Naive thymus-derived CD4-positive, alpha-beta T cell (primary cell): Measurements from ENCODE around the gene ABCF1. TPM values are rescaled to one million over a fixed set of nuclear protein-coding genes. Genes with fewer than 3 reads are reported as not detected.
"Not testable (repeated sequence)": the region's sequence is repeated elsewhere in the genome, so short reads cannot be mapped to it uniquely, and the experiment has no call there.

Source experiments
- ATAC-seq: fragments of 150-1000 bp; cut with Tn5 transposase; 2 replicates; pipeline ENCODE4 v1.10.0; 2021; ENCODE audit warnings: mild to moderate bottlenecking, moderate library complexity
- CTCF ChIA-PET: fragments of 350-600 bp; sonication (Branson Sonifier 250); formaldehyde crosslinking; loops from one replicate; lab custom pipeline; 2021; ENCODE audit warnings: antibody characterized with exemption; lab: Charles Lee
- POLR2A ChIA-PET: fragments of 350-600 bp; sonication (Branson Sonifier 250); formaldehyde crosslinking; loops from one replicate; lab custom pipeline; 2021; ENCODE audit warnings: antibody characterized with exemption, inconsistent platforms; lab: Charles Lee
- DNase-seq, 9 donors: peaks; one replicate each; pipeline versions ENCODE4 v3.0.0 to v3.0.0-alpha.2; 2020 to 2022; ENCODE audit warnings: mixed read lengths in 1 of 9
- H3K27ac ChIP-seq: one replicate; pipeline ENCODE4 v1.7.0; 2013; ENCODE audit warnings: mild to moderate bottlenecking, low read depth, low read length, moderate library complexity
- H3K27me3 ChIP-seq, 2 donors: one replicate each; pipeline ENCODE4 v1.7.0; 2013; ENCODE audit warnings: low read length in 2 of 2, mild to moderate bottlenecking in 2 of 2, moderate library complexity in 2 of 2; ENCODE audit not compliant: control insufficient read depth in 2 of 2, insufficient read depth in 2 of 2
- H3K36me3 ChIP-seq, 3 experiments: 1 replicate in 2 of 3; 2 replicates in 1 of 3; pipeline ENCODE4 v1.7.0; 2013; ENCODE audit warnings: low read length in 3 of 3, mild to moderate bottlenecking in 3 of 3, moderate library complexity in 1 of 3; ENCODE audit not compliant: insufficient read depth in 3 of 3, control insufficient read depth in 2 of 3
- H3K4me1 ChIP-seq, 2 donors: one replicate each; pipeline ENCODE4 v1.7.0; 2013; ENCODE audit warnings: low read length in 2 of 2, mild to moderate bottlenecking in 2 of 2, moderate library complexity in 1 of 2; ENCODE audit not compliant: control insufficient read depth in 2 of 2, insufficient read depth in 2 of 2
- H3K4me3 ChIP-seq: 2 replicates; pipeline ENCODE4 v1.7.0; 2013; ENCODE audit warnings: mild to moderate bottlenecking, low read length
- H3K9me3 ChIP-seq, 3 experiments: 1 replicate in 2 of 3; 2 replicates in 1 of 3; pipeline ENCODE4 v1.7.0; 2013; ENCODE audit warnings: low read length in 3 of 3; ENCODE audit not compliant: control insufficient read depth in 2 of 3
- H3K27ac Mint-ChIP-seq, 9 donors: one replicate each; pipeline ENCODE4 v1.8.0; 2020 to 2022; ENCODE audit warnings: mixed read lengths in 9 of 9, mild to moderate bottlenecking in 8 of 9, moderate library complexity in 5 of 9, inconsistent platforms in 2 of 9
- H3K27me3 Mint-ChIP-seq, 5 donors: one replicate each; pipeline ENCODE4 v1.8.0; 2021 to 2022; ENCODE audit warnings: mixed read lengths in 5 of 5, mild to moderate bottlenecking in 1 of 5
- H3K36me3 Mint-ChIP-seq, 5 donors: one replicate each; pipeline ENCODE4 v1.8.0; 2020 to 2022; ENCODE audit warnings: mixed read lengths in 5 of 5, mild to moderate bottlenecking in 3 of 5, inconsistent platforms in 1 of 5
- H3K4me1 Mint-ChIP-seq, 7 donors: one replicate each; pipeline ENCODE4 v1.8.0; 2020 to 2022; ENCODE audit warnings: mixed read lengths in 7 of 7, mild to moderate bottlenecking in 3 of 7, inconsistent platforms in 1 of 7
- H3K4me3 Mint-ChIP-seq, 10 donors: one replicate each; pipeline ENCODE4 v1.8.0; 2020 to 2022; ENCODE audit warnings: mild to moderate bottlenecking in 10 of 10, mixed read lengths in 10 of 10, moderate library complexity in 6 of 10, inconsistent platforms in 2 of 10
- H3K9me3 Mint-ChIP-seq, 11 donors: one replicate each; pipeline ENCODE4 v1.8.0; 2020 to 2022; ENCODE audit warnings: mixed read lengths in 11 of 11, mild to moderate bottlenecking in 4 of 11, inconsistent platforms in 1 of 11, moderate library complexity in 1 of 11
- intact Hi-C, 2 donors: fragments of 100-400 bp; cut with micrococcal nuclease; formaldehyde crosslinking; loops; one replicate each; pipeline ENCODE4 v1.15.1; 2023
- polyA plus RNA-seq, 2 donors: library from polyadenylated mRNA; unstranded; fragments of 300-500 nt; fragmentation: Illumina TruSeq; gene quantifications; one replicate each; pipeline ENCODE4 v1.2.3, GENCODE V29; 2021
- total RNA-seq, 6 experiments: library from RNA in 5 of 6; stranded (reverse) in 5 of 6; gene quantifications; 1 replicate in 5 of 6; 2 replicates in 1 of 6; pipeline ENCODE4 v1.2.3 and lab custom pipeline; 2021 to 2026

ABCF1 gene
- total RNA-seq (100 to 1,000 TPM in 1 of 5 experiments, 10 to 100 TPM in 4; 65.1 to 116 (median 86.6) TPM), polyA plus RNA-seq (10 to 100 TPM; 25.2 to 45.5 TPM), total RNA-seq (lab: John Stamatoyannopoulos, UW) (270 reads per million, percentile 95 among the genes with 10 or more reads in this experiment)

DNA sequence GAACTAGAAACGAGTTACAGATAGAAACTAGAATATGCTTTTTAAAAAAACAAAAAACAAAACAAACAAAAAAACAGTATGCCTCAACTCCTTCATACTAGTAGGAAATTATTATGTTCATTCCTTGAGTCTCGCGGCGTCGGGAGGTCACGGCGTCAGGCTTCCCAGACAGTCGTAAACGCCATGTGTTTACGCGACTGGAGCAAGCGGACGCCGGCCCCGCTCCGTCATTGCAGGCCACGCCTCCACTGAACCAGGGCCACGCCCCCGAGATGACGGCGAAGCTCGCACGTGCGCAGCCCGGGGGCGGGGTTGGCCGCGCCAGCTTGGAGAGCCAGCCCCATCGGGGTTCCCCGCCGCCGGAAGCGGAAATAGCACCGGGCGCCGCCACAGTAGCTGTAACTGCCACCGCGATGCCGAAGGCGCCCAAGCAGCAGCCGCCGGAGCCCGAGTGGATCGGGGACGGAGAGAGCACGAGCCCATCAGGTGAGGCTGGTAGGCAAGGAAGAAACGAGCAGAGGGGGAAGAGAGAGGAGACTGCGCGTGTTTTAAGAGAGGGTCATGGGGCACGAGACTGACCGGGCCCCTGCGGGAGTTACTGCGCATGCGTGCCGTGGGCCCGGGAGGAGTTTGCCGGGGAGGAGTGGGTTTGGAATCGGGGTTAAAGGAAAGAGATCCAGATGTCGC is at the start of gene ABCF1:
ABCF1 (plus strand) TSS at position 368 of the 687 bp plus-strand sequence; CDS start at position 414, 46 bp downstream.
- H3K27me3 Mint-ChIP-seq: peaks cover 0 to 4% (median 0%) of the 10 kb centered on the region in 5 donors
- ChIA-PET POLR2A (interaction anchor here (0.6 to 3.7 kb wide), 26 partner anchors 11 to 249 kb away, joined by 3 to 61 read pairs (median 4); partner anchors contain the start of genes GNL1, MRPS18B, PPP1R10 and PRR3), CTCF (interaction anchor here (0.6 to 2.3 kb wide), 9 partner anchors 13 to 152 kb away, joined by 3 to 11 read pairs (median 3); no protein-coding TSS in a partner anchor)
- Histone ChIP-seq H3K9me3 (no peaks in the 10 kb centered on the region), H3K27ac (peak within 1 kb of the TSS; percentile 98), H3K36me3 (peaks cover 0 to 5% (median 0%) of the 10 kb centered on the region in 3 experiments), H3K27me3 (no peaks in the 10 kb centered on the region), H3K4me3 (peak within 1 kb of the TSS; percentile 94), H3K4me1 (peaks cover 33 to 38% of the 10 kb centered on the region in 2 donors)
- H3K9me3 Mint-ChIP-seq: peaks cover 0 to 5% (median 0%) of the 10 kb centered on the region in 11 donors
- peak within 1 kb of the TSS; percentile 96 to 100 (median 99) for H3K27ac Mint-ChIP-seq
- ATAC-seq (peak; percentile 99), DNase-seq (peak; percentile 98 to 100 (median 99))
- peaks cover 55 to 79% (median 64%) of the 10 kb centered on the region in 7 donors for H3K4me1 Mint-ChIP-seq
- peaks cover 0 to 11% (median 0%) of the 10 kb centered on the region in 5 donors for H3K36me3 Mint-ChIP-seq
- peak within 1 kb of the TSS; percentile 94 to 100 (median 98) for H3K4me3 Mint-ChIP-seq
- intact Hi-C loops: loop anchor here (1.0 to 10.0 kb wide), 11 partner anchors 15 to 505 kb away; partner anchors contain the start of genes C6orf136 (in 2 of the 2), GNL1 (in 2 of the 2), MRPS18B (in 2 of the 2) and PPP1R10 (in 2 of the 2)

- Mint-ChIP-seq H3K4me3 (peak overlapping the region in 3 of 10 donors; percentile 2 to 31 (median 25)), H3K4me1 (peaks cover 18 to 57% (median 46%) of the 10 kb centered on the region in 7 donors), H3K9me3 (peaks cover 7 to 72% (median 45%) of the 10 kb centered on the region in 11 donors), H3K27ac (peak overlapping the region in 4 of 9 donors; percentile 34 to 76 (median 66)), H3K36me3 (peaks cover 12 to 45% (median 27%) of the 10 kb centered on the region in 5 donors)
- POLR2A ChIA-PET: interaction anchor here (1.0 to 2.6 kb wide), 7 partner anchors 8 to 36 kb away, joined by 3 to 38 read pairs (median 4); no protein-coding TSS in a partner anchor
- H3K27me3 Mint-ChIP-seq, DNase-seq, H3K27ac ChIP-seq, H3K27me3 ChIP-seq, H3K36me3 ChIP-seq, H3K4me3 ChIP-seq, ATAC-seq, intact Hi-C loops: not testable (repeated sequence)
- H3K4me1 ChIP-seq: peaks cover 0 to 30% of the 10 kb centered on the region in 2 donors
- H3K9me3 ChIP-seq: peaks cover 0 to 10% (median 0%) of the 10 kb centered on the region in 3 experiments
- CTCF ChIA-PET: interaction anchor here (0.9 to 1.7 kb wide), 4 partner anchors 10 to 40 kb away, joined by 3 to 6 read pairs (median 3); no protein-coding TSS in a partner anchor
Observed at GRCh38 chr6:30521952-30522351, 49.3 kb upstream of the ABCF1 start.

DNA sequence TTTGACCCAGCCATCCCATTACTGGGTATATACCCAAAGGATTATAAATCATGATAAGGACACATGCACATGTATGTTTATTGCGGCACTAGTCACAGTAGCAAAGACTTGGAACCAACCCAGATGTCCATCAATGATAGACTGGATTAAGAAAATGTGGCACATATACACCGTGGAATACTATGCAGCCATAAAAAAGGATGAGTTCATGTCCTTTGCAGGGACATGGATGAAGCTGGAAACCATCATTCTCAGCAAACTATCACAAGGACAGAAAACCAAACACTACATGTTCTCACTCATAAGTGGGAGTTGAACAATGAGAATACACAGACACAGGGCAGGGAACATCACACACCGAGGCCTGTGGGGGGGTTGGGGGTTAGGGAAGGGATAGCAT is 44.8 kb upstream of the ABCF1 start:
- peaks cover 7 to 44% (median 22%) of the 10 kb centered on the region in 11 donors for H3K9me3 Mint-ChIP-seq
- H3K4me3 Mint-ChIP-seq, H3K9me3 ChIP-seq, H3K27ac ChIP-seq, DNase-seq, H3K27me3 ChIP-seq, intact Hi-C loops, H3K27ac Mint-ChIP-seq, H3K4me3 ChIP-seq, H3K36me3 ChIP-seq, ATAC-seq, H3K27me3 Mint-ChIP-seq: not testable (repeated sequence)
- POLR2A ChIA-PET: interaction anchor here (0.9 to 2.1 kb wide), 6 partner anchors 16 to 34 kb away, joined by 3 to 14 read pairs (median 5); no protein-coding TSS in a partner anchor
- H3K4me1 ChIP-seq: peaks cover 15 to 16% of the 10 kb centered on the region in 2 donors
- CTCF ChIA-PET: interaction anchor here (1.3 to 4.4 kb wide), 2 partner anchors 15 to 43 kb away, joined by 4 to 30 read pairs; no protein-coding TSS in a partner anchor
- peaks cover 12 to 36% (median 16%) of the 10 kb centered on the region in 5 donors for H3K36me3 Mint-ChIP-seq
- peaks cover 18 to 53% (median 47%) of the 10 kb centered on the region in 7 donors for H3K4me1 Mint-ChIP-seq

DNA sequence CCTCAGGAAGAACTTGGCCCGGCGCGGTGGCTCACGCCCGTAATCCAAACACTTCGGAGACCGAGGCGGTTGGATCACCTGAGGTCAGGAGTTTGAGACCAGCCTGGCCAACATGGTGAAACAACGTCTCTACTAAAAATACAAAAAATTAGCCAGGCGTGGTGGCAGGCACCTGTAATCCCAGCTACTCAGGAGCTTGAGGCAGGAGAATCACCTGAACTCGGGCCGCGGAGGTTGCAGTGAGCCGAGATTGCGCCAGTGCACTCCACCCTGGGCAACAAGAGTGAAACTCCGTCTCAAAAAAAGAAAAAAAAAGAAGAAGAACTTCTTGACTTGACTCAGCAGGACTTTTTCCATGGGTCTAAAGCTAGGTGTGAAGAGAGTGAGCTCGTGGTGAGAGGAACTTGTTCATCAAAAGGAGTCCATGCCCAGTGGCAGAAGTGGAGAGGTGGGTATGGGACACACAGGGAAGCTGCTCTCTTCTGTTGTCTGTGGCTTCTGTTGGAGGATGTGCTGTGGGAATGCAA is 41.8 kb upstream of the ABCF1 start:
- H3K27me3 ChIP-seq, intact Hi-C loops, H3K27ac ChIP-seq, H3K27me3 Mint-ChIP-seq, H3K4me3 ChIP-seq, H3K36me3 ChIP-seq, H3K9me3 ChIP-seq: not testable (repeated sequence)
- peaks cover 0 to 18% (median 7%) of the 10 kb centered on the region in 11 donors for H3K9me3 Mint-ChIP-seq
- peak overlapping the region in 9 of 10 donors; percentile 21 to 65 (median 52) for H3K4me3 Mint-ChIP-seq
- peaks cover 16 to 59% (median 41%) of the 10 kb centered on the region in 7 donors for H3K4me1 Mint-ChIP-seq
- ATAC-seq (peak; percentile 26), DNase-seq (peak in 1 of 9 donors; percentile 55)
- H3K4me1 ChIP-seq: peaks cover 19 to 24% of the 10 kb centered on the region in 2 donors
- peak overlapping the region; percentile 32 to 90 (median 63) for H3K27ac Mint-ChIP-seq
- H3K36me3 Mint-ChIP-seq: peaks cover 0 to 16% (median 0%) of the 10 kb centered on the region in 5 donors
- CTCF ChIA-PET: interaction anchor here (1.0 to 6.5 kb wide), 7 partner anchors 11 to 84 kb away, joined by 3 to 96 read pairs (median 7); no protein-coding TSS in a partner anchor
- POLR2A ChIA-PET: interaction anchor here (0.6 to 5.2 kb wide), 18 partner anchors 8 to 1650 kb away, joined by 3 to 184 read pairs (median 6); partner anchors contain the start of genes HLA-E, MRPS18B and PRR3

- POLR2A ChIA-PET: interaction anchor here (0.6 to 5.2 kb wide), 17 partner anchors 9 to 1650 kb away, joined by 3 to 184 read pairs (median 7); partner anchors contain the start of genes HLA-E, MRPS18B and PRR3
- Histone ChIP-seq H3K36me3 (no peaks in the 10 kb centered on the region), H3K27me3 (no peaks in the 10 kb centered on the region), H3K9me3 (no peaks in the 10 kb centered on the region), H3K4me3 (no peak overlapping the region), H3K4me1 (peaks cover 19 to 24% of the 10 kb centered on the region in 2 donors), H3K27ac (no peak overlapping the region)
- H3K27me3 Mint-ChIP-seq: no peaks in the 10 kb centered on the region
- H3K4me1 Mint-ChIP-seq: peaks cover 16 to 56% (median 41%) of the 10 kb centered on the region in 7 donors
- peaks cover 0 to 10% (median 0%) of the 10 kb centered on the region in 5 donors for H3K36me3 Mint-ChIP-seq
- DNase-seq (no peak), ATAC-seq (no peak)
- peak overlapping the region in 8 of 9 donors; percentile 32 to 90 (median 58) for H3K27ac Mint-ChIP-seq
- H3K4me3 Mint-ChIP-seq: peak overlapping the region in 7 of 10 donors; percentile 11 to 58 (median 41)
- intact Hi-C loops: no loop called here
- peaks cover 0 to 12% (median 2%) of the 10 kb centered on the region in 11 donors for H3K9me3 Mint-ChIP-seq
- CTCF ChIA-PET: interaction anchor here (0.7 to 6.5 kb wide), 9 partner anchors 11 to 83 kb away, joined by 3 to 96 read pairs (median 6); no protein-coding TSS in a partner anchor
Observed at GRCh38 chr6:30530014-30530413, 41.2 kb upstream of the ABCF1 start.
